WTC11 (cell line): ENCODE results near the gene RAD18.

Source experiments
- MYBL2 ChIP-seq: sonication (generic); formaldehyde crosslinking; IDR thresholded peaks from 2 replicates; pipeline ENCODE4 v1.8.1; 2023; ENCODE audit warnings: mild to moderate bottlenecking, moderate library complexity, missing genetic modification reagents
- NFYB ChIP-seq: sonication (generic); formaldehyde crosslinking; conservative IDR thresholded peaks from 2 replicates; pipeline ENCODE4 v1.8.0; 2022; ENCODE audit warnings: low read depth, missing genetic modification reagents
- TF ChIP-seq, protein P1 (sequence below): fragments of 200-600 bp; IDR thresholded peaks from 2 replicates; pipeline ENCODE4 v1.8.0; 2022; ENCODE audit warnings: antibody characterized with exemption
- TF ChIP-seq, protein P2 (sequence below): sonication (generic); formaldehyde crosslinking; IDR thresholded peaks from 2 replicates; pipeline ENCODE4 v1.8.1; 2023; ENCODE audit warnings: mild to moderate bottlenecking, moderate library complexity, missing genetic modification reagents
- TF ChIP-seq, protein P3 (sequence below): sonication (generic); formaldehyde crosslinking; IDR thresholded peaks from 2 replicates; pipeline ENCODE4 v1.8.0; 2022; ENCODE audit warnings: missing genetic modification reagents
- TF ChIP-seq, protein P4 (sequence below): fragments of 250-450 bp; sonication (Bioruptor Pico); IDR thresholded peaks from 2 replicates; pipeline ENCODE4 v2.1.2; 2022; ENCODE audit warnings: mild to moderate bottlenecking, moderate library complexity

DNA sequence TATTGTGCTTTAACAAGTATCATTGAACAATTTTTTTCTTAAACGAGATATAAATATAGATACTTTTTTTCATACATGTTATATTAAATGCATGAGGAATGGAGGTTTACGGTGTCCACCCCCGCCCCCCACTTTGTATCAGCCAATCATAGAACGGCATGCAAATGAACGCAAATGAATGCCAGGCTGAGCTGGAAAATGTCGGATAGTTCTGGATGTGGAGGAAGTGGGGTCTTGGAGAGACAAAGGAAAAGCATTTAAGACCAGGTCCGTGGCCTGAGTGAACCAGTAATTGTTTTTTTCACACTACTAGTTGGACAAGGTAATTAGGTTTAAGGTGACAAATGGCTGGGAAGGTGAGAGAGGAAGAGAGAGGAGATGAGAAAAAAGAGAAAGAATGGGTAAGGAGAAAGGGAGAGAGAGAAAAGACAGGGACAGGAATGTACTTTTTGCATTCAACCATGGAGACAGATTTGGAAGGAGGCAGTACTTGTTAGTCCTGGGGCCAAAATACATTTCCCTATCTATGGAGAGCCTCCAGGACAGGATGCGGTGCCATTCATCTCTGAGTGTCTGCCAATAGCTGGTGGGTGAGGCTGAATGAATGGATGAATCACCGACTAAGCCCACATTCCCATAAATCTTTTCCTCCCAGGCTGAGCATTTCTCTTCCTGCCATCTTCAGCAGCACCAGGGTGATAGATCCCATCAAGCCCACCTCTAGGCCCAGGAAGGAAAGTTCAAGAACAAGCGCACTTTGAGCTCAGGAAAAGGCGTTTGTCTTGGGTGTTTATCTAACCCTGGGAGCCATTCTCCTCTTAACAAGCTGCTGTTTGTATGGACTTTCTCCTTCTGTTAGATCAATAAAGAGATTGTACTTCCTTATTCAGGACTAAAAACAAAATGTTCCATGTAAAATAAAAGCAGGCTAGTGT, 1.4 kb upstream of the RAD18 start:
- TF ChIP-seq, protein P1, sequence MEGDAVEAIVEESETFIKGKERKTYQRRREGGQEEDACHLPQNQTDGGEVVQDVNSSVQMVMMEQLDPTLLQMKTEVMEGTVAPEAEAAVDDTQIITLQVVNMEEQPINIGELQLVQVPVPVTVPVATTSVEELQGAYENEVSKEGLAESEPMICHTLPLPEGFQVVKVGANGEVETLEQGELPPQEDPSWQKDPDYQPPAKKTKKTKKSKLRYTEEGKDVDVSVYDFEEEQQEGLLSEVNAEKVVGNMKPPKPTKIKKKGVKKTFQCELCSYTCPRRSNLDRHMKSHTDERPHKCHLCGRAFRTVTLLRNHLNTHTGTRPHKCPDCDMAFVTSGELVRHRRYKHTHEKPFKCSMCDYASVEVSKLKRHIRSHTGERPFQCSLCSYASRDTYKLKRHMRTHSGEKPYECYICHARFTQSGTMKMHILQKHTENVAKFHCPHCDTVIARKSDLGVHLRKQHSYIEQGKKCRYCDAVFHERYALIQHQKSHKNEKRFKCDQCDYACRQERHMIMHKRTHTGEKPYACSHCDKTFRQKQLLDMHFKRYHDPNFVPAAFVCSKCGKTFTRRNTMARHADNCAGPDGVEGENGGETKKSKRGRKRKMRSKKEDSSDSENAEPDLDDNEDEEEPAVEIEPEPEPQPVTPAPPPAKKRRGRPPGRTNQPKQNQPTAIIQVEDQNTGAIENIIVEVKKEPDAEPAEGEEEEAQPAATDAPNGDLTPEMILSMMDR = no peak
- TF ChIP-seq, protein P2, sequence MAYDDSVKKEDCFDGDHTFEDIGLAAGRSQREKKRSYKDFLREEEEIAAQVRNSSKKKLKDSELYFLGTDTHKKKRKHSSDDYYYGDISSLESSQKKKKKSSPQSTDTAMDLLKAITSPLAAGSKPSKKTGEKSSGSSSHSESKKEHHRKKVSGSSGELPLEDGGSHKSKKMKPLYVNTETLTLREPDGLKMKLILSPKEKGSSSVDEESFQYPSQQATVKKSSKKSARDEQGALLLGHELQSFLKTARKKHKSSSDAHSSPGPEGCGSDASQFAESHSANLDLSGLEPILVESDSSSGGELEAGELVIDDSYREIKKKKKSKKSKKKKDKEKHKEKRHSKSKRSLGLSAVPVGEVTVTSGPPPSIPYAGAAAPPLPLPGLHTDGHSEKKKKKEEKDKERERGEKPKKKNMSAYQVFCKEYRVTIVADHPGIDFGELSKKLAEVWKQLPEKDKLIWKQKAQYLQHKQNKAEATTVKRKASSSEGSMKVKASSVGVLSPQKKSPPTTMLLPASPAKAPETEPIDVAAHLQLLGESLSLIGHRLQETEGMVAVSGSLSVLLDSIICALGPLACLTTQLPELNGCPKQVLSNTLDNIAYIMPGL (CRISPR knock-in tag) = no peak
- no peak for TF ChIP-seq NFYB (CRISPR knock-in tag)
- no peak for TF ChIP-seq MYBL2
- TF ChIP-seq, protein P3, sequence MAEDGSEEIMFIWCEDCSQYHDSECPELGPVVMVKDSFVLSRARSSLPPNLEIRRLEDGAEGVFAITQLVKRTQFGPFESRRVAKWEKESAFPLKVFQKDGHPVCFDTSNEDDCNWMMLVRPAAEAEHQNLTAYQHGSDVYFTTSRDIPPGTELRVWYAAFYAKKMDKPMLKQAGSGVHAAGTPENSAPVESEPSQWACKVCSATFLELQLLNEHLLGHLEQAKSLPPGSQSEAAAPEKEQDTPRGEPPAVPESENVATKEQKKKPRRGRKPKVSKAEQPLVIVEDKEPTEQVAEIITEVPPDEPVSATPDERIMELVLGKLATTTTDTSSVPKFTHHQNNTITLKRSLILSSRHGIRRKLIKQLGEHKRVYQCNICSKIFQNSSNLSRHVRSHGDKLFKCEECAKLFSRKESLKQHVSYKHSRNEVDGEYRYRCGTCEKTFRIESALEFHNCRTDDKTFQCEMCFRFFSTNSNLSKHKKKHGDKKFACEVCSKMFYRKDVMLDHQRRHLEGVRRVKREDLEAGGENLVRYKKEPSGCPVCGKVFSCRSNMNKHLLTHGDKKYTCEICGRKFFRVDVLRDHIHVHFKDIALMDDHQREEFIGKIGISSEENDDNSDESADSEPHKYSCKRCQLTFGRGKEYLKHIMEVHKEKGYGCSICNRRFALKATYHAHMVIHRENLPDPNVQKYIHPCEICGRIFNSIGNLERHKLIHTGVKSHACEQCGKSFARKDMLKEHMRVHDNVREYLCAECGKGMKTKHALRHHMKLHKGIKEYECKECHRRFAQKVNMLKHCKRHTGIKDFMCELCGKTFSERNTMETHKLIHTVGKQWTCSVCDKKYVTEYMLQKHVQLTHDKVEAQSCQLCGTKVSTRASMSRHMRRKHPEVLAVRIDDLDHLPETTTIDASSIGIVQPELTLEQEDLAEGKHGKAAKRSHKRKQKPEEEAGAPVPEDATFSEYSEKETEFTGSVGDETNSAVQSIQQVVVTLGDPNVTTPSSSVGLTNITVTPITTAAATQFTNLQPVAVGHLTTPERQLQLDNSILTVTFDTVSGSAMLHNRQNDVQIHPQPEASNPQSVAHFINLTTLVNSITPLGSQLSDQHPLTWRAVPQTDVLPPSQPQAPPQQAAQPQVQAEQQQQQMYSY (CRISPR knock-in tag) = no peak
- TF ChIP-seq, protein P4, sequence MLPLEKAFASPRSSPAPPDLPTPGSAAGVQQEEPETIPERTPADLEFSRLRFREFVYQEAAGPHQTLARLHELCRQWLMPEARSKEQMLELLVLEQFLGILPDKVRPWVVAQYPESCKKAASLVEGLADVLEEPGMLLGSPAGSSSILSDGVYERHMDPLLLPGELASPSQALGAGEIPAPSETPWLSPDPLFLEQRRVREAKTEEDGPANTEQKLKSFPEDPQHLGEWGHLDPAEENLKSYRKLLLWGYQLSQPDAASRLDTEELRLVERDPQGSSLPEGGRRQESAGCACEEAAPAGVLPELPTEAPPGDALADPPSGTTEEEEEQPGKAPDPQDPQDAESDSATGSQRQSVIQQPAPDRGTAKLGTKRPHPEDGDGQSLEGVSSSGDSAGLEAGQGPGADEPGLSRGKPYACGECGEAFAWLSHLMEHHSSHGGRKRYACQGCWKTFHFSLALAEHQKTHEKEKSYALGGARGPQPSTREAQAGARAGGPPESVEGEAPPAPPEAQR (CRISPR knock-in tag) = no peak
